CD4-positive, alpha-beta T cell (primary cell): ENCODE measurements around the gene PDE5A. TPM values are rescaled to one million over a fixed set of nuclear protein-coding genes. Genes with fewer than 3 reads are reported as not detected.

Source experiments
- ATAC-seq: fragments of 200-7000 bp; cut with Tn5 transposase; one replicate; pipeline ENCODE4 v1.10.0; 2022; ENCODE audit warnings: mild to moderate bottlenecking; ENCODE audit not compliant: poor library complexity
- CTCF ChIA-PET: fragments of 350-600 bp; sonication (Branson Sonifier 250); formaldehyde crosslinking; loops from one replicate; lab custom pipeline; 2021; ENCODE audit warnings: antibody characterized with exemption, inconsistent platforms; lab: Charles Lee
- POLR2A ChIA-PET: fragments of 350-600 bp; sonication (Branson Sonifier 250); formaldehyde crosslinking; loops from one replicate; lab custom pipeline; 2021; ENCODE audit warnings: antibody characterized with exemption, inconsistent platforms; lab: Charles Lee
- DNase-seq, 14 experiments: peaks; one replicate each; pipeline ENCODE4 v3.0.0-alpha.2; 2013 to 2020; ENCODE audit warnings: mixed read lengths in 2 of 14
- H3K27ac ChIP-seq, 2 donors: one replicate each; pipeline versions ENCODE4 v1.5.1 to v1.7.0; 2013; ENCODE audit warnings: low read length in 2 of 2, low read depth in 1 of 2, mild to moderate bottlenecking in 1 of 2
- H3K27me3 ChIP-seq, 2 experiments: 1 replicate in 1 of 2; 2 replicates in 1 of 2; pipeline versions ENCODE4 v1.6.1 to v1.7.0; 2013; ENCODE audit warnings: low read length in 2 of 2, control low read depth in 1 of 2, mild to moderate bottlenecking in 1 of 2, moderate library complexity in 1 of 2; ENCODE audit not compliant: insufficient read depth in 2 of 2, control insufficient read depth in 1 of 2
- H3K36me3 ChIP-seq: one replicate; pipeline ENCODE4 v1.6.1; 2013; ENCODE audit warnings: low read length, control low read depth; ENCODE audit not compliant: insufficient read depth
- H3K4me1 ChIP-seq: one replicate; pipeline ENCODE4 v1.6.1; 2013; ENCODE audit warnings: low read length, control low read depth; ENCODE audit not compliant: insufficient read depth
- H3K4me3 ChIP-seq: one replicate; pipeline ENCODE4 v1.5.1; 2013; ENCODE audit warnings: mild to moderate bottlenecking, low read length, moderate library complexity
- H3K9me3 ChIP-seq, 2 experiments: 1 replicate in 1 of 2; 2 replicates in 1 of 2; pipeline versions ENCODE4 v1.6.1 to v1.7.0; 2013; ENCODE audit warnings: low read length in 2 of 2, mild to moderate bottlenecking in 2 of 2, control low read depth in 1 of 2, moderate library complexity in 1 of 2; ENCODE audit not compliant: control insufficient read depth in 1 of 2, insufficient read depth in 1 of 2
- H3K27ac Mint-ChIP-seq: one replicate; pipeline ENCODE4 v1.8.0; 2020; ENCODE audit warnings: mixed read lengths
- H3K27me3 Mint-ChIP-seq: one replicate; pipeline ENCODE4 v1.8.0; 2021; ENCODE audit warnings: mixed read lengths
- H3K36me3 Mint-ChIP-seq: one replicate; pipeline ENCODE4 v1.8.0; 2021; ENCODE audit warnings: low read depth, mixed read lengths
- H3K4me1 Mint-ChIP-seq: one replicate; pipeline ENCODE4 v1.8.0; 2021; ENCODE audit warnings: low read depth, mixed read lengths
- H3K4me3 Mint-ChIP-seq: one replicate; pipeline ENCODE4 v1.8.0; 2020; ENCODE audit warnings: mild to moderate bottlenecking, mixed read lengths
- H3K9me3 Mint-ChIP-seq: one replicate; pipeline ENCODE4 v1.8.0; 2020; ENCODE audit warnings: mixed read lengths
- intact Hi-C, 2 experiments: fragments of 100-400 bp; cut with DNase I in 1 of 2; cut with micrococcal nuclease in 1 of 2; formaldehyde crosslinking; loops; one replicate each; pipeline versions ENCODE4 v1.15.1 to v1.9.0; 2023 to 2025; cut with DNase I, micrococcal nuclease
- total RNA-seq, 174 experiments: library from RNA in 2 of 174; stranded (reverse) in 2 of 174; gene quantifications; one replicate each; pipeline ENCODE4 v1.2.3 and lab custom pipeline; 2021 to 2026
- TF ChIP-seq, protein P1 (sequence below): fragments of 200-600 bp; IDR thresholded peaks from one replicate; pipeline ENCODE4 v1.8.0; 2022; ENCODE audit warnings: antibody characterized with exemption, mild to moderate bottlenecking

PDE5A gene
- total RNA-seq, 2 experiments from 2014 or later: 0.11 to 0.56 TPM

DNA sequence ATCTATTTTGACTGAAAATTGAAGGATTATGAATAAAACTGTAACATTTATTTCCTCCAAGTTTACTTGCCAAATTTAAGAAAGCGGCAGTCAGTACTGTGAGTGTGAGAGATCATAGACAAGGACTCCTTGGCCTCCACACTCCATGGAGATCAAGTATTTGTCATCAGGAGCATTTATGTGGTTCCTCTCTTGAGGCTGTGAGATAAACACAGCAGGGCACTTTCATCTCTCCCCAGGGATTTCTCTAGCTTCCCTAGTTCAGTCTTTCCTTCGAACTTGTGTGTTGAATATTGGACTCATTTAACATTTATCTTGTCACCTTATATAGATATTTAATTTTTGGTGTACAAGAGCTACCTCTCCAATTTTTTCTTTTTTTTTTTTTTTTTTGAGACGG is 40.8 kb downstream of the PDE5A start:
- ChIA-PET POLR2A (no interaction called here), CTCF (no interaction called here)
- no peaks in the 10 kb centered on the region for H3K36me3 ChIP-seq
- H3K4me1 ChIP-seq: no peaks in the 10 kb centered on the region
- no peaks in the 10 kb centered on the region for H3K4me1 Mint-ChIP-seq
- TF ChIP-seq, protein P1, sequence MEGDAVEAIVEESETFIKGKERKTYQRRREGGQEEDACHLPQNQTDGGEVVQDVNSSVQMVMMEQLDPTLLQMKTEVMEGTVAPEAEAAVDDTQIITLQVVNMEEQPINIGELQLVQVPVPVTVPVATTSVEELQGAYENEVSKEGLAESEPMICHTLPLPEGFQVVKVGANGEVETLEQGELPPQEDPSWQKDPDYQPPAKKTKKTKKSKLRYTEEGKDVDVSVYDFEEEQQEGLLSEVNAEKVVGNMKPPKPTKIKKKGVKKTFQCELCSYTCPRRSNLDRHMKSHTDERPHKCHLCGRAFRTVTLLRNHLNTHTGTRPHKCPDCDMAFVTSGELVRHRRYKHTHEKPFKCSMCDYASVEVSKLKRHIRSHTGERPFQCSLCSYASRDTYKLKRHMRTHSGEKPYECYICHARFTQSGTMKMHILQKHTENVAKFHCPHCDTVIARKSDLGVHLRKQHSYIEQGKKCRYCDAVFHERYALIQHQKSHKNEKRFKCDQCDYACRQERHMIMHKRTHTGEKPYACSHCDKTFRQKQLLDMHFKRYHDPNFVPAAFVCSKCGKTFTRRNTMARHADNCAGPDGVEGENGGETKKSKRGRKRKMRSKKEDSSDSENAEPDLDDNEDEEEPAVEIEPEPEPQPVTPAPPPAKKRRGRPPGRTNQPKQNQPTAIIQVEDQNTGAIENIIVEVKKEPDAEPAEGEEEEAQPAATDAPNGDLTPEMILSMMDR: no peak
- H3K27ac Mint-ChIP-seq: no peak overlapping the region
- no peak overlapping the region for H3K4me3 ChIP-seq
- H3K4me3 Mint-ChIP-seq: no peak overlapping the region
- ATAC-seq (no peak), DNase-seq (no peak)
- H3K27me3 Mint-ChIP-seq: peaks cover 12% of the 10 kb centered on the region
- peaks cover 0 to 2% of the 10 kb centered on the region in 2 experiments for H3K27me3 ChIP-seq
- no peaks in the 10 kb centered on the region for H3K9me3 Mint-ChIP-seq
- no peaks in the 10 kb centered on the region for H3K9me3 ChIP-seq
- intact Hi-C loops: no loop called here
- H3K36me3 Mint-ChIP-seq: no peaks in the 10 kb centered on the region
- no peak overlapping the region for H3K27ac ChIP-seq

DNA sequence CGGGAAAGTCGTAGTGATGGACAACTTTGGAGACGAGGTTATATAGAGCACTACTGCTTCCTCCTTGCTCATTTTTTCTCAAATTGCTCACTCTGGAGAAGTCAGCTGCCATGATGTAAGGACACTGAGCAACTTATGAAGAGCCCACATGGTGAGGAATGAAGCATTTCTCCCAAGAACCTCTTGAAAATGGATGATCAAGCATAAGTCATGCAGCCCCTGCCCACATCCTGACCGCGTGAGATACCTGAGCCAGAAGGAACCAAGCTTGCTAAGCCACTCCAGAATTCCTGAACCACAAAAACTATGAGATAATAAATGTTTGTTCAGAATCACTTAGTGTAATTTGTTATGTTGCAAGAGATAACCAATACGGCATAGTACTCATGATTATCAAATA is 42.8 kb downstream of the PDE5A start:
- peaks cover 2% of the 10 kb centered on the region for H3K9me3 Mint-ChIP-seq
- TF ChIP-seq, protein P1: no peak
- H3K27ac ChIP-seq: no peak overlapping the region
- no peaks in the 10 kb centered on the region for H3K9me3 ChIP-seq
- H3K27ac Mint-ChIP-seq: no peak overlapping the region
- no peaks in the 10 kb centered on the region for H3K36me3 Mint-ChIP-seq
- H3K4me3 Mint-ChIP-seq: no peak overlapping the region
- peaks cover 0 to 2% of the 10 kb centered on the region in 2 experiments for H3K27me3 ChIP-seq
- no peak for ATAC-seq
- ChIA-PET CTCF (no interaction called here), POLR2A (no interaction called here)
- no peak overlapping the region for H3K4me3 ChIP-seq
- H3K27me3 Mint-ChIP-seq: peaks cover 13% of the 10 kb centered on the region
- H3K4me1 ChIP-seq: no peaks in the 10 kb centered on the region
- DNase-seq: no peak
- no peaks in the 10 kb centered on the region for H3K4me1 Mint-ChIP-seq
- intact Hi-C loops: no loop called here
- H3K36me3 ChIP-seq: no peaks in the 10 kb centered on the region

DNA sequence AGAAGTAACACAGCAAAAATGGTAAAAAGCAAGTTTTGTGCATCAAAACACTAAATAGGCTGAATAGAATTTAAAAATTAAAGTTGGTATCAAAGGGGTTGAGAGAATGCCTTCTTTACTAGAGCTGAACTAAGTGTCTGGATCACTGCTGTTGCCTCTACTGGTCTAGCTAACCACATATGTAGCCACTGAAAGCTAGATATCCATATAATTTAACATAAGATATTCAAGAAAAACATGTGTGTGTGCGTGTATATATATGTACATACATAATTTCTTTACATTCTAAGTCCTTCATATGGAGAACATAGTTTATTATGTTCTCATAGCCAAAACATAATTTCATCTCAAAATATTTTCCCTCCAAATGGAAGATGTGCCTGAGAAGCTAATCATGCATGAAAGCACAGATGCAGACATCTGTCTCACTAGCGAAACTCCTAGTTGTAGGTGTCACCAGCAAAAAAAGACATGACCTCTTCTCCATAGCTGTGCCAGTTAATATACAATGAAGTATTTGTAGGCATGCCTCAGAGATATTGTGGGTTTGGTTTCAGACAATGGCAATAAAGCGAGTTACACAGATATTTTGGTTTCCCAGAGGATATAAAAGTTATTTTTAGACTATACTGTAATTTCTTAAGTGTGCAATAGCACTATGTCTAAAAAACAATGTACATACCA is 47.3 kb downstream of the PDE5A start:
- TF ChIP-seq, protein P1: no peak
- H3K27me3 ChIP-seq: no peaks in the 10 kb centered on the region
- no peaks in the 10 kb centered on the region for H3K4me1 Mint-ChIP-seq

More for the DNA sequence above, 47.3 kb downstream of the PDE5A start:
- Histone ChIP-seq H3K9me3 (peaks cover 0 to 4% of the 10 kb centered on the region in 2 experiments), H3K4me1 (no peaks in the 10 kb centered on the region), H3K36me3 (no peaks in the 10 kb centered on the region), H3K27ac (no peak overlapping the region), H3K4me3 (no peak overlapping the region)
- CTCF ChIA-PET: no interaction called here
- H3K4me3 Mint-ChIP-seq: no peak overlapping the region
- ATAC-seq (no peak), DNase-seq (no peak)
- H3K36me3 Mint-ChIP-seq: no peaks in the 10 kb centered on the region
- intact Hi-C loops: no loop called here
- POLR2A ChIA-PET: no interaction called here
- peaks cover 7% of the 10 kb centered on the region for H3K27me3 Mint-ChIP-seq
- H3K27ac Mint-ChIP-seq: no peak overlapping the region
- peaks cover 4% of the 10 kb centered on the region for H3K9me3 Mint-ChIP-seq
